Measurements from ENCODE around the gene ZPR1. TPM values are rescaled to one million over a fixed set of nuclear protein-coding genes. Genes with fewer than 3 reads are reported as not detected.

The ZPR1 gene
- total RNA-seq, 1 donor from 2014 or later: 65.1 TPM

DNA sequence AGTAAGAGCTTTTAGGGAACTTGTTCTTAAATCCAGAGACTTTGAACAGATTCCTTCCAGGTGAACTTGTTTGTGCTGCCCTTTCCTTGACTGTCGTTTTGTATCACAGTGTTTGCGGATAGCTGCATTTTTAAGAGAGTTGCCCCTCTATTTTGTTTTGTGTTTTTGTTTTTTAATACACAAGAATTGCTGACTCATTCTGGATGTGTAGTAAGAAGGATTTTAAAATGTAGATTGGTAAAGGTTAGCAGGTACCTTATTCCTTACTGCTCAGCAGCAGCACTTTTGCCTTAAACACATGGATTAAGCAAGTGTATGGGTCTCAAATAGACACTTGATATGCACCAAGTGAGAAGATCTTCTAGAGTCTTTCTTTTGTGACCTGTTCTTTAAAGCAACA is 12.8 kb upstream of the ZPR1 start:
- Histone ChIP-seq H3K79me2 (ENCODE audit: insufficient read depth, low read length) (no peaks in the 10 kb centered on the region), H3K4me2 (ENCODE audit: low read length) (no peak overlapping the region), H4K20me1 (ENCODE audit: insufficient read depth, low read length) (no peaks in the 10 kb centered on the region), H3K36me3 (ENCODE audit: insufficient read depth, low read length) (no peaks in the 10 kb centered on the region), H3K27ac (ENCODE audit: low read depth, low read length) (no peak overlapping the region), H3K4me3 (ENCODE audit: insufficient read depth, low read depth, low read length) (no peak overlapping the region), H3K9ac (ENCODE audit: low read length) (no peak overlapping the region), H2AFZ (ENCODE audit: low read depth, low read length) (no peak overlapping the region), H3K4me1 (ENCODE audit: insufficient read depth, low read length) (no peaks in the 10 kb centered on the region), H3K27me3 (ENCODE audit: insufficient read depth, low read length) (peaks cover 11% of the 10 kb centered on the region), H3K9me3 (ENCODE audit: insufficient read depth, low read depth, low read length) (no peaks in the 10 kb centered on the region)
- DNase-seq (ENCODE audit: low read depth) (no peak), FAIRE-seq (no peak)
- Mint-ChIP-seq H3K27ac (ENCODE audit: unreplicated experiment) (no peak overlapping the region), H3K4me1 (ENCODE audit: low read depth, unreplicated experiment) (no peaks in the 10 kb centered on the region), H3K9me3 (ENCODE audit: unreplicated experiment) (no peaks in the 10 kb centered on the region), H3K36me3 (ENCODE audit: low read depth, unreplicated experiment) (no peaks in the 10 kb centered on the region), H3K27me3 (ENCODE audit: low read depth, unreplicated experiment) (peaks cover 3% of the 10 kb centered on the region), H3K4me3 (ENCODE audit: unreplicated experiment) (no peak overlapping the region)
- TF ChIP-seq CTCF (IDR thresholded peaks at IDR 0.05; ENCODE audit: insufficient read depth, low read depth, low read length) (no peak), EZH2 (IDR thresholded peaks at IDR 0.05; ENCODE audit: insufficient read depth, low read length) (no peak)

DNA sequence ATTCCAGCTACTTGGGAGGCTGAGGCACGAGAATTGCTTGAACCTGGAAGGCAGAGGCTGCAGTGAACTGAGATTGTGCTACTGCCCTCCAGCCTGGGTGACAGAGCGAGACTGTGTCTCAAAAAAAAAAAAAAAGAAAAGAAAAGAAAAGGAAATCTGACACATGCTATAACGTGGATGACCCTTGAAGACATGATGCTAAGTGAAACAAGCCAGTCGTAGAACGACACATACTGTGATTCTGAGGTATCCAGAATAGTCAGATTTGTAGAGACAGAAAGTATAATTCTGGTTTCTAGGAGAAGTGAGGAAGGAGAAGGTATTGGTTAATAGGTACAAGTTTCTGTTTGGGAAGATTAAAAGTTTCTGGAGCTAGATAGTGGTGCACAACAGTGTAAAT is 10.5 kb upstream of the ZPR1 start:
- H3K27me3 Mint-ChIP-seq (ENCODE audit: low read depth, unreplicated experiment): no peaks in the 10 kb centered on the region
- H4K20me1 ChIP-seq (ENCODE audit: insufficient read depth, low read length): no peaks in the 10 kb centered on the region
- H3K4me3 Mint-ChIP-seq (ENCODE audit: unreplicated experiment): no peak overlapping the region
- peaks cover 2% of the 10 kb centered on the region for H3K4me1 Mint-ChIP-seq (ENCODE audit: low read depth, unreplicated experiment)
- DNase-seq (ENCODE audit: low read depth) (no peak), FAIRE-seq (no peak)
- peaks cover 3% of the 10 kb centered on the region for H3K4me1 ChIP-seq (ENCODE audit: insufficient read depth, low read length)
- no peak overlapping the region for H3K4me2 ChIP-seq (ENCODE audit: low read length)
- H3K9ac ChIP-seq (ENCODE audit: low read length): no peak overlapping the region
- H3K27ac Mint-ChIP-seq (ENCODE audit: unreplicated experiment): no peak overlapping the region
- TF ChIP-seq EZH2 (IDR thresholded peaks at IDR 0.05; ENCODE audit: insufficient read depth, low read length) (no peak), CTCF (IDR thresholded peaks at IDR 0.05; ENCODE audit: insufficient read depth, low read depth, low read length) (no peak)
- H3K27me3 ChIP-seq (ENCODE audit: insufficient read depth, low read length): peaks cover 6% of the 10 kb centered on the region
- H3K4me3 ChIP-seq (ENCODE audit: insufficient read depth, low read depth, low read length): no peak overlapping the region
- no peak overlapping the region for H2AFZ ChIP-seq (ENCODE audit: low read depth, low read length)
- no peaks in the 10 kb centered on the region for H3K9me3 Mint-ChIP-seq (ENCODE audit: unreplicated experiment)
- no peak overlapping the region for H3K27ac ChIP-seq (ENCODE audit: low read depth, low read length)
- no peaks in the 10 kb centered on the region for H3K79me2 ChIP-seq (ENCODE audit: insufficient read depth, low read length)
- no peaks in the 10 kb centered on the region for H3K36me3 Mint-ChIP-seq (ENCODE audit: low read depth, unreplicated experiment)
- H3K36me3 ChIP-seq (ENCODE audit: insufficient read depth, low read length): no peaks in the 10 kb centered on the region
- H3K9me3 ChIP-seq (ENCODE audit: insufficient read depth, low read depth, low read length): no peaks in the 10 kb centered on the region

GRCh38 chr11:116797816-116798215 is 10.0 kb upstream of the ZPR1 start:
- Mint-ChIP-seq H3K4me3 (ENCODE audit: unreplicated experiment) (no peak overlapping the region), H3K27ac (ENCODE audit: unreplicated experiment) (no peak overlapping the region), H3K36me3 (ENCODE audit: low read depth, unreplicated experiment) (no peaks in the 10 kb centered on the region), H3K4me1 (ENCODE audit: low read depth, unreplicated experiment) (peaks cover 6% of the 10 kb centered on the region), H3K9me3 (ENCODE audit: unreplicated experiment) (no peaks in the 10 kb centered on the region), H3K27me3 (ENCODE audit: low read depth, unreplicated experiment) (no peaks in the 10 kb centered on the region)
- peaks cover 6% of the 10 kb centered on the region for H3K27me3 ChIP-seq (ENCODE audit: insufficient read depth, low read length)
- H3K9ac ChIP-seq (ENCODE audit: low read length): no peak overlapping the region
- TF ChIP-seq EZH2 (IDR thresholded peaks at IDR 0.05; ENCODE audit: insufficient read depth, low read length) (no peak), CTCF (IDR thresholded peaks at IDR 0.05; ENCODE audit: insufficient read depth, low read depth, low read length) (no peak)
- DNase-seq (ENCODE audit: low read depth) (no peak), FAIRE-seq (no peak)
- no peak overlapping the region for H3K4me3 ChIP-seq (ENCODE audit: insufficient read depth, low read depth, low read length)
- H3K9me3 ChIP-seq (ENCODE audit: insufficient read depth, low read depth, low read length): no peaks in the 10 kb centered on the region
- H3K36me3 ChIP-seq (ENCODE audit: insufficient read depth, low read length): no peaks in the 10 kb centered on the region
- no peaks in the 10 kb centered on the region for H3K79me2 ChIP-seq (ENCODE audit: insufficient read depth, low read length)
- H2AFZ ChIP-seq (ENCODE audit: low read depth, low read length): no peak overlapping the region
- H3K4me2 ChIP-seq (ENCODE audit: low read length): no peak overlapping the region
- peaks cover 5% of the 10 kb centered on the region for H3K4me1 ChIP-seq (ENCODE audit: insufficient read depth, low read length)
- no peak overlapping the region for H3K27ac ChIP-seq (ENCODE audit: low read depth, low read length)
- no peaks in the 10 kb centered on the region for H4K20me1 ChIP-seq (ENCODE audit: insufficient read depth, low read length)
